GM19025 (cell line): ENCODE data around the gene ADCY1.
"Not testable (repeated sequence)": the region's sequence is repeated elsewhere in the genome, so short reads cannot be mapped to it uniquely, and the experiment has no call there.

Experiments
- ATAC-seq: cut with Tn5 transposase; IDR thresholded peaks from one replicate; pipeline ENCODE4 v1.9.1; 2021; ENCODE audit warnings: mild to moderate bottlenecking, low read depth, moderate library complexity; ENCODE audit not compliant: unreplicated experiment

The ADCY1 gene

DNA sequence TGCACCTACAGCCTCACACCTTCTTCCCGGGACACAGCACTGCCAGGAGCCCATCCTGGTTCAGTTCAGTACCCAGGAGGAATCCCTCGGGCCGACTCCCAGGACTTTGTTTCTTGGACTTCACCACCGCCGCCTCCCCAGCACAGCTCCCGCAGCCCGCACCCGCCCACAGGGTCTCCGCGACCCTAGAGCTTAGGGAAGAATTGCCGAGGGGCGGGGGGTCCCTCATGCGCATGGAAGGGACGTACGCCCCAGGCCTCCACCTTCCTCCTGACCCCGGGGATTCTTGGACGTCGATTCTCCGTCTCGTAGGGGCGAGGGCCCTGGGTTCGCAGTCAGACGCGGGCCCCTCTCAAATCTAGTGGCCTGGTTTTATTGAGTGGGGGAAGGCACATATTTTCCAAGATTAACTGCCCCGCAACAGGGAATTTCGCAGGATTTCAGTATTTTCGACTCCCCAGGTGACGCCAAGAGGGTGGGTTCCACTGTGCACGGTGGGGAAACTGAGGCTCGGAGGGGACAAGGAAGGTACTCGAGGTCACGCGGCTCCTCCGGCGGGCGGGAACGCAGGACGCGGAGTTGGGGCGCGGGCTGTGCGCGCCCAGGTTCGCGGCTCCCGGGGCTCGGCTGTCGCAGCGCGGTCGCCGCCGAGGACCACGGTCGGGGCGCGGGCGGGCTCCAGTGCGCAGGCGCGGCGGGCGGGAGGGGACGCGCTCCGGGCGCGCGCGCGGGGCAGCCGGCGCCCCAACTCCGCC lies at the start of gene ADCY1:
ADCY1 (plus strand) TSS at position 708 of the 755 bp plus-strand sequence. CDS start 176 bp downstream, outside the sequence.
- no peak for ATAC-seq

DNA sequence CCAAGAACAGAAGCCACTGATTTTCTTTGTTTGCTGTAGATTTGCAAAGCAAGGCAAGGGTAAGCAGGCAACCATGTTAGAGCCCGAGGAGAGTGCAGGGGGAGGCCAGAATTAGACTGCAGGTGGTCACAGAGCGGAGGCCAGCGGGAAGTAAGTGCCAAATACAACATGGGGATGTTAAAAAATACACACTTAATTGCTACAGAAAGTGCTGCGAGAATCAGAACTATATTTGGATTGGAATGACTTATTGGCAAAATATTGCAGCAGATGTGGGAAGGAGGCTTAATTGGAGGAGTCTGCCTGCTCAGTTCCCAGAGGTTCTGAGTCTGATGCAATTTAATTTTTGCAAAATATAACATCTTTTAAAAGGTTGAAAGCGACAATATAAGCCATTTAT lies 49.7 kb upstream of the ADCY1 start:
- ATAC-seq = no peak

- ATAC-seq = no peak
Observed at GRCh38 chr7:45525057-45525456, 49.1 kb upstream of the ADCY1 start.

DNA sequence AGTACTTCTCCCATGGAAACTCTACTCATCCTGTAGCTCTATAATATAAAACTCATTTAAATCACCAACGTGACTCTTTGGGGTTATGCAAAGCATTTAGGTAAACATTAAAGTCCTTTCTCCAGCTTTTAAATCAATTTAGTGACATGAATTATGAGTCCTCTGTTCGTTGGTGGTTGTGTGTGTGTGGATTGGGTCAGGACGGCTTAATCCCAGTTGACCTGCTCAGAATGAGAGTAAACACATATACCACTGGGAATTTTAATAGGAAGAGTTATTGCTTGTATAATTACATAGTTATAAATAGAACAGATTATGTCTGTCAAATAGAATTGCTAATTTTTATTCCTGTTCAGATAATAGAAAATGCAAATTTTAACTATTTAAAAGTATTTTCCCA lies 30.7 kb upstream of the ADCY1 start:
- no peak for ATAC-seq

DNA sequence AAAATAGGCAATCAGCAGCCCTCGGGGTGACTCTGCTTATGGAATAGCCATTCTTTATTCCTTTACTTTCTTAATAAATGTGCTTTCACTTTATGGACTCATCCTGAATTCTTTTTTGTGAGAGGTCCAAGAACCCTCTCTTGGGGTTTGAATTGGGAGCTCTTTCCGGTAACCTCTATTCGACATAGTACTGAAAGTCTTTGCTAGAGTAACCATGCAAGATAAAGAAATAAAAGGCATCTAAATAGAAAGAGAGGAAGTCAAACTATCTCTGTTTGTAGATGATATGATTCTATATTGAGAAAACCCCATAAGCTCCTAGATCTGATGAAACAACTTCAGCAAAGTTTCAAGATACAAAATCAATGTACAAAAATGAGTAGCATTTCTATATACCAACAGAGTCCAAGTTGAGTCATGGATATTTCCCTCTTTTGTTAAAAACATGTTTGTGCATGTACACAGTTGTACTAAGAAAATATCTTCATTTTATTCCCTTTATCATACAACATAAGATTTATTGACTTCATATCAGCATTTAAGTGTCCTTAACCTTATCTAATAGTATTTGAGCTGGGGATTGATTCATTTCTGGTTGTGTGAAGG lies 29.0 kb upstream of the ADCY1 start:
- ATAC-seq = not testable (repeated sequence)

DNA sequence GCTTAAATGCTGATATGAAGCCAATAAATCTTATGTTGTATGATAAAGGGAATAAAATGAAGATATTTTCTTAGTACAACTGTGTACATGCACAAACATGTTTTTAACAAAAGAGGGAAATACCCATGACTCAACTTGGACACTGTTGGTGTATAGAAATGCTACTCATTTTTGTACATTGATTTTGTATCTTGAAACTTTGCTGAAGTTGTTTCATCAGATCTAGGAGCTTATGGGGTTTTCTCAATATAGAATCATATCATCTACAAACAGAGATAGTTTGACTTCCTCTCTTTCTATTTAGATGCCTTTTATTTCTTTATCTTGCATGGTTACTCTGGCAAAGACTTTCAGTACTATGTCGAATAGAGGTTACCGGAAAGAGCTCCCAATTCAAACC lies 25.3 kb upstream of the ADCY1 start:
- not testable (repeated sequence) for ATAC-seq

- no peak for ATAC-seq
Observed at GRCh38 chr7:45563401-45563800, 10.8 kb upstream of the ADCY1 start.

DNA sequence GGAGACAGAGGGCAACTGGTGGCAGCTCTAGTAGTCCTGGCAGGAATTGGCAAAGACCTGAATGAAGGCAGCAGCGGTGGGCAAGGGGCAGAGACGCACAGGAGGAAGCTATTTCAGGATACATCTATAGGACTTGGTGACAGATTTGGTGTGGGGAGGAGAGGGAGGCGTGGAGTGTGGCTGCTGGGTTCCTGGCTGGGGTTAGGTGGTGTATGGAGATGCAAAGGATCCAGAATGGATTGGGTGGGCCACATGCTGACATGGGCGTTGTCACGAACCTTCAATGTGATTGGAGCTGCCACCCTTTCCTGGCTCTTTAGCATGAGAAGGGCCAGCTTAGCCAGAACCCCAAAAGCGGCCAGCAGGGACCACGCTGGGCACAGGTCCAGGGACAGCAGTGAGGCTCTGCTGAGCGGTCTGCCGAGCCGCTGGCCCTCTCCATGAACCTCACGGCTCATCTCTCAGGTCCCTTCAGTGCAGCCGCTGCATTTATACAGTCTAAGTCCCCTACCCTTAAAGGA lies 10.2 kb upstream of the ADCY1 start:
- ATAC-seq = no peak

GRCh38 chr7:45564485-45564884 lies 9.7 kb upstream of the ADCY1 start:
- no peak for ATAC-seq

DNA sequence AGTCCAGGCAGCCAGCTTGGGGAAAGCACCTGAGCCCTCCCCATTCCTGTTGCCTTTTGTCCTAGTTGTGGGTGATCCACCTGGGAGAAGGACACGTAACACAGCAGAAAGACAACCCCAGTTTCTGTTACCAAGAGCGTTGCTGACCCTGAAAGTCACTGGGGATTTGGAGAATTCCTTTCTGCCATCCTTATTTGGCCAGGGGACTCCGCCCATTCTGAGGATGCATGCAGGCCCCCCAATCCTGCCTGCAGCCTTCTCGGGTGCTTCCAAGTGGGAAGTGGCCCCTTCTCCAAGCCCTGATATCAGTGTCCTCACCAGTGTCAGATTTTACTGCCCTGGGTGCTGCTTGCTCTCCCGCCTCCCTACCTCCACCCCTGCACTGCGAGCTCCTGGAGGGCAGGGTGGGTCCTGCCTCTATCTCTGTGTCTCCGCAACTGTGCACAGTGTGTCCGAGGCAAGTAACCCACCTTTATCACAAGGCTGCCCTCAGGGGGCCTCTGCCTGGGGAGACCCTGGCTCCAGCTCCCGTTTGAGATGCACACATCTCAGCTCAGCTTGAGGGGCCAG lies 9.2 kb upstream of the ADCY1 start:
- ATAC-seq = no peak

DNA sequence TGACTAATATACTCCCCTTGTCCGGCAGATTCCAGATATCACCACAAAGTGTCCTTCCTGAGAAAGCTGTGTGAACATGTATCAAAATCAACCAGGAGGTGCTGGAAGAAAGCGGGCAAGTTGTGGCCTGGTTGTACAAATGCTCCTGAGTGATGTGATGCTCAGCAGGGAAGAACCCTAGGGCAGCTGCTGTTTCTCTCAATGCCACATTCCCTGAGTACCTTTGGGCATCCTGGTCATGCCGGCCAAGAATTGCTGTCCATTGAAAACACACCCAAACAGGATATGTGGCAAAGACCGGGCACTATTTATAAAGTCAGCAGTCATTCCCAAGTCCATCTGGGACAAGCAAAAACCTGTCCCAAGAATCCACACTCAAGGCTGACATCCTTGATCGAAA lies 7.8 kb upstream of the ADCY1 start:
- no peak for ATAC-seq

- no peak for ATAC-seq
Observed at GRCh38 chr7:45566961-45567360, 7.2 kb upstream of the ADCY1 start.

- no peak for ATAC-seq
Observed at GRCh38 chr7:45567713-45568112, 6.5 kb upstream of the ADCY1 start.

DNA sequence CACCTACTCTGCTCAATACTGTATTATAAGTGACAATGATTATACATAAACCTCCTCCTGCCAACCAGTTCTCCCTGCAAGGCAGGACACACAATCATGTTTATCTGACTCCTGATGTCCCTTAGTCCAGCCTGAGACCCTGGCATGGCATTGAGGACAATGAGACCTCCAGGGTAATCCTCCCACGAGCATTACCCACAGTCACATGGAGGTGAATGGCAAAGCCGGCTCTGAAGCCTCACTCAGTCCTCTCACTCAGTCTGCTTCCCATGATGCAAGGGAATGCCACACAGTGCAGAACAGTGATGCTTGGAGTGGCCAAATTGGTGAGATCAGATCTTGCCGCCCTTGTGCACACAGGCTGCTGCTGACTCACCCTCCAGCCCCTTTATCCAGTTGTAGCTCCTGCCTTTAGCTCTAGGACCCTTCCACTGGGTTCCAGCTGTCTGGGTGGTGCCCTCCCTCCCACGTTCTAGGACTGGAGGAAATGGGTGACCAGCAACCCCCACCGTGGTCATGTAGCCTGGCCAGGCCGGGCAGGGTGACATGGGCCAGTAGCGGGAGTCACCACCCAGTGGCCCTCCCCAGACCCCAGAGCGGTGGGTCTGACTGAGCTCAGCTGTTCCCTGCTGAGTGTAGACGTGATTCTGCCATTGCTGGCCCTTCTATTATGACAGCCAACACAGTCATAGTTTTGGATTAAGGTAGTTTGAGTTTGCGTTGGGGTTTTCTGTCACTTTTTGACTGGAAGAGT lies 5.5 kb upstream of the ADCY1 start:
- ATAC-seq = no peak

DNA sequence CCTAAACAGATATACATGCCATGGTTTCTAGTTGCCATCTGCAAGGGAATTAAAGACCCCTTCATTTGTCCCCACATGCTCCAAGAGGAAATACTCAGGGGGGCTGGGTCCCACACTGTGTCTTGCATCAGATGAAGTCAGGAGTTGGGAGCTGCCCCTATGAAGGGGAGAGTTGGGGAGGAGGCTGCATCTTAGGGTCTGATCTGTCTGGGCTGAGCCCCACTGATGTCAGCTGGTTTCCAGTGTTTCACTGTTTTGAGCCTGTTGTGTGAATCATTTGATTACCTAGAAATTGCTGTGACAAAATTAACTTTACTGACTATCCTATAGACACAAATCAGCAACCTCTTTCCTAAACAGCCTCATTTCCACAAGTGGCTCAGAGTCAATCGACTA lies 4.9 kb upstream of the ADCY1 start:
- ATAC-seq = no peak

- ATAC-seq = no peak
Observed at GRCh38 chr7:45570797-45571196, 3.4 kb upstream of the ADCY1 start.

GRCh38 chr7:45573204-45573603 lies 964 bp upstream of the ADCY1 start:
- ATAC-seq = no peak

- no peak for ATAC-seq
Observed at GRCh38 chr7:45574416-45574668, 174 bp downstream of the ADCY1 start.

GRCh38 chr7:45574669-45575500 lies 717 bp downstream of the ADCY1 start:
- ATAC-seq = no peak

DNA sequence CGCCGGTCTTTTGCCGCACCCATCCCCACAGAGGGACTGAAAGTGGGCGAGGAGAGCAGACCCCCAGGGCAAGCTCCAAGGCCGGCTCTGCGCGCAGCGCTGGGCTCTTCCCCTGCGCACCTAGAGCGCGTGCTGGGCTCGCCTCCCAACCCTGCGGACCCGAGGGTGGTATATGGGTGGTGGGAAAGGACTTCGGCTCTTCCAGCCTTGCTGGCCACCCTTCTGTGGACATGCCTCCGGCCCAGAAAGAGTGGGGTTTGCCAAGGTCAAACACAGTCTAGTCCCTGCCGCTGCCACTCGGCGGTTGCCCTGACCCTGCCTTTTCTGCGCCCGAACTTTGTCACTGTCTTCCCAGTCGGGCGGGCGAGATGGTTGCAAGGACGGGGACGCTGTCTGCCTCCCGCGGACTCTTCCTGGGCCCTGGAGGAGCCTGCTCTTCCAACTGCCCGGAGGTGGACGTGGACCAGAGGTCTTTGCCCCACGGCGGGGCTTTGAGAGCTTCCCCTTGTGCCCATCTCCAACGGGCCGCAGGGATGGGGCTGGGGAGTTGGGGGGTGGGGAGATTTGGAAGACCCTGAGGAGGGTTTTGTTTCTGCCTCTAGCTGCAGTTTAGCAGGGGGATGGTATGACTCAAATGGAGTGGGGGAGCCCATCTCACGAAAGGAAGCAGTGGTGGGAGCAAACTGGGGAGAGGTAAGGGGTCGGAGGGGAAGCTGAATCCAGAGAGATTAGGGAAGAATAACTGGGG lies 1.5 kb downstream of the ADCY1 start:
- ATAC-seq = no peak
